Hepatocyte (in vitro differentiated cells): ENCODE measurements around the gene NOSTRIN.

ENCODE experiments used
- EZH2 ChIP-seq: fragments of 200-600 bp; sonication (generic); IDR thresholded peaks from 2 replicates; pipeline ENCODE4 v1.6.1; 2016; ENCODE audit warnings: antibody characterized with exemption, mild to moderate bottlenecking, borderline replicate concordance
- TF ChIP-seq, protein P1 (sequence below): fragments of 200-600 bp; sonication (generic); IDR thresholded peaks from 2 replicates; pipeline ENCODE4 v1.5.1; 2016; ENCODE audit warnings: antibody characterized with exemption, mild to moderate bottlenecking; ENCODE audit not compliant: poor library complexity

DNA sequence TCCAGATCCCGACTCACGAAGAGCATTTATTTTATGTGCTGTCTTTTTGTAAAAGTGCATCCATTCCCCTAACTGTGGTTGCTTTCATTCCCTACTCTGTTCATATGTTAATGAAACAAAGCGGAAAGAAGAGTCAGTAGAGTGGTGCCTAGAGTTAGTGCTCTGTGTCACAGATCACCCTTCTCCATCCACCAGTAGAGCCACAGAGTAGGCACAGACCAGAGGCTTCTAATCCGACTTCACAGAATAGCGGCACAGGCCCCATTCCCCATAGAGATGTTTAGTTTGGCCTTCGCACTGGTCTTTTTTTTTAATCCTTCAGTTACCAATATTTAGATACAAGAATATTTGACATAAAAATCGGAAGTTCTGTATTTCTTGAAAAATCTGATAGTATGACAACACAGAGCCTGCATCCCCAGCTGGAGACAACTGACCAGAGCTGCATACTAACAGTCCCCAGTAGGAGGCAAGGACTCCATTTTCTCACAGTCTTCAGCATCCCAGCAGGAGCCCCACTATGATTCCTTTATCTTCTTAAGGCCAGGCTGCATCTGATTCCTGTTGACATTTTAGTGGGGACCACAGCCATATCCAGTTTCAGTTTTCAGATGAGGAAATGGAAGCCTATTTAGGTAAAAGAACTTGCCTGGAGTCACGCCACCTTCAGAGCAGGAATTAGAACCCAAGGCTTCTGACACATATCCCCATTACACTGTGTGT is 105.7 kb downstream of the NOSTRIN start:
- TF ChIP-seq, protein P1, sequence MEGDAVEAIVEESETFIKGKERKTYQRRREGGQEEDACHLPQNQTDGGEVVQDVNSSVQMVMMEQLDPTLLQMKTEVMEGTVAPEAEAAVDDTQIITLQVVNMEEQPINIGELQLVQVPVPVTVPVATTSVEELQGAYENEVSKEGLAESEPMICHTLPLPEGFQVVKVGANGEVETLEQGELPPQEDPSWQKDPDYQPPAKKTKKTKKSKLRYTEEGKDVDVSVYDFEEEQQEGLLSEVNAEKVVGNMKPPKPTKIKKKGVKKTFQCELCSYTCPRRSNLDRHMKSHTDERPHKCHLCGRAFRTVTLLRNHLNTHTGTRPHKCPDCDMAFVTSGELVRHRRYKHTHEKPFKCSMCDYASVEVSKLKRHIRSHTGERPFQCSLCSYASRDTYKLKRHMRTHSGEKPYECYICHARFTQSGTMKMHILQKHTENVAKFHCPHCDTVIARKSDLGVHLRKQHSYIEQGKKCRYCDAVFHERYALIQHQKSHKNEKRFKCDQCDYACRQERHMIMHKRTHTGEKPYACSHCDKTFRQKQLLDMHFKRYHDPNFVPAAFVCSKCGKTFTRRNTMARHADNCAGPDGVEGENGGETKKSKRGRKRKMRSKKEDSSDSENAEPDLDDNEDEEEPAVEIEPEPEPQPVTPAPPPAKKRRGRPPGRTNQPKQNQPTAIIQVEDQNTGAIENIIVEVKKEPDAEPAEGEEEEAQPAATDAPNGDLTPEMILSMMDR: no peak
- TF ChIP-seq EZH2: no peak
